ENCODE results near the gene SAP25. TPM values are rescaled to one million over a fixed set of nuclear protein-coding genes. Genes with fewer than 3 reads are reported as not detected.

Gene SAP25
- total RNA-seq, 3 donors from 2014 or later (not counting 1 experiment from before 2014, with no cell fraction given), result 25.9 to 46.4 (median 32.5) TPM

DNA sequence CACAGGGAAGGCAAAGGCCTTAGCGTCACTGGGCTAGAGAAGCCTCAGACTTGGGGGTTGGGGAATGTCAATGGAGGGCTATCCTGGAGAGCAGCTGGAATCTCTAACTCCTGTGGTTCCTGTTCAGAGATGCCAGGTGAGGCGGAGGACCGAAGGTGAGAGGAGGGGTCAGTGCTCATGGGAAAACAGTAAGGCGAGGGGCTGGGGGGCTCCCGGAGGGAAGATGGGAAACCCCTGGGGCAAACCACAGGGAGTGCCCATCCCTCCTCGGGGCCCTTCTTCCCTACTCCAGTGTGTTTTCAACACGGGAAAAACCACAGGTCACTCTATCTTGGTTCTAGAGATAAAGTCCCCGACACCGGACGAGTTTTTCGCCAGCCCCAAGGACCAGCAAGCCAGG, 8.9 kb upstream of the SAP25 start:
- Histone ChIP-seq H3K36me3 (ENCODE audit: control insufficient read depth, insufficient read depth, low read length) (peaks cover 47% of the 10 kb centered on the region), H3K27ac (ENCODE audit: low read length) (peak overlapping the region; percentile 92), H3K4me3 (ENCODE audit: low read length) (no peak overlapping the region), H3K27me3 (ENCODE audit: control insufficient read depth, insufficient read depth, low read length) (no peaks in the 10 kb centered on the region), H3K9me3 (ENCODE audit: control insufficient read depth, insufficient read depth, low read length) (no peaks in the 10 kb centered on the region), H3K4me1 (ENCODE audit: control insufficient read depth, insufficient read depth, low read length) (peaks cover 48% of the 10 kb centered on the region)
- 61% methylated on average over 11 of the region's 11 CpGs for WGBS (ENCODE audit: insufficient coverage)
- DNase-seq, result no peak
- no peaks in the 10 kb centered on the region for H3K27me3 Mint-ChIP-seq (ENCODE audit: low read depth in 2 of 2)
- no peaks in the 10 kb centered on the region for H3K36me3 Mint-ChIP-seq
- peak overlapping the region; percentile 6 for H3K4me3 Mint-ChIP-seq
- TF ChIP-seq, protein P1, sequence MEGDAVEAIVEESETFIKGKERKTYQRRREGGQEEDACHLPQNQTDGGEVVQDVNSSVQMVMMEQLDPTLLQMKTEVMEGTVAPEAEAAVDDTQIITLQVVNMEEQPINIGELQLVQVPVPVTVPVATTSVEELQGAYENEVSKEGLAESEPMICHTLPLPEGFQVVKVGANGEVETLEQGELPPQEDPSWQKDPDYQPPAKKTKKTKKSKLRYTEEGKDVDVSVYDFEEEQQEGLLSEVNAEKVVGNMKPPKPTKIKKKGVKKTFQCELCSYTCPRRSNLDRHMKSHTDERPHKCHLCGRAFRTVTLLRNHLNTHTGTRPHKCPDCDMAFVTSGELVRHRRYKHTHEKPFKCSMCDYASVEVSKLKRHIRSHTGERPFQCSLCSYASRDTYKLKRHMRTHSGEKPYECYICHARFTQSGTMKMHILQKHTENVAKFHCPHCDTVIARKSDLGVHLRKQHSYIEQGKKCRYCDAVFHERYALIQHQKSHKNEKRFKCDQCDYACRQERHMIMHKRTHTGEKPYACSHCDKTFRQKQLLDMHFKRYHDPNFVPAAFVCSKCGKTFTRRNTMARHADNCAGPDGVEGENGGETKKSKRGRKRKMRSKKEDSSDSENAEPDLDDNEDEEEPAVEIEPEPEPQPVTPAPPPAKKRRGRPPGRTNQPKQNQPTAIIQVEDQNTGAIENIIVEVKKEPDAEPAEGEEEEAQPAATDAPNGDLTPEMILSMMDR (IDR thresholded peaks at IDR 0.05), result no peak
- H3K4me1 Mint-ChIP-seq, result peaks cover 19 to 34% of the 10 kb centered on the region in 2 donors
- H3K9me3 Mint-ChIP-seq, result no peaks in the 10 kb centered on the region
- no peak for ATAC-seq
- intact Hi-C loops (cut with micrococcal nuclease), result no loop called here
- H3K27ac Mint-ChIP-seq, result peak overlapping the region; percentile 89 to 92

DNA sequence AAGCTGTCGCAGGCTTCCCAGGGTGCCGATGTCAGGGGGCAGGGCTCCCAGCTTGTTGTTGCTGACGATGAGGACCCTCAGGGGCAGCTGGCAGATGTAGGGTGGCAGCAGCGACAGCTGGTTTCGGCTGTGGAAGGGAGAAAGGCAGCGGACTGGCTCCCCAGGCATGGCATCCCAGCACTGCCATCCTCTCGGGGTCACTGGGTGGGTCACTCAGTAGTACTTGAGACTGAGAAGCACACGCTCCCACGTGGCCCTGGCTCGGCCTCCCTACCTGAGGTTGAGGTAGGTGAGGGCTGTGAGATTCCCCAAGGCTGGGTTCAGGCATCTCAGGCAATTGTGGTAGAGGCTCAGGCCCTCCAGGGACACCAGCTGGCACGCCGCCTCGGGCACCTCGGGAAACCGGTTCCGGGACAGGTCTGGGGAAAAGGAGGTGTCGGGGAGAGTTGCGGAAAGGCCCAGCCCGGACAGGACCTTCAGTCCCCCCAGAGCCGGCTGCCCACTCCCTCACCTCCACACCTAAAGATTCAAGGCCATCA, 8.4 kb upstream of the SAP25 start:
- no peak overlapping the region for H3K4me3 ChIP-seq (ENCODE audit: low read length)
- H3K27ac ChIP-seq (ENCODE audit: low read length), result peak overlapping the region; percentile 92
- DNase-seq, result no peak

DNA sequence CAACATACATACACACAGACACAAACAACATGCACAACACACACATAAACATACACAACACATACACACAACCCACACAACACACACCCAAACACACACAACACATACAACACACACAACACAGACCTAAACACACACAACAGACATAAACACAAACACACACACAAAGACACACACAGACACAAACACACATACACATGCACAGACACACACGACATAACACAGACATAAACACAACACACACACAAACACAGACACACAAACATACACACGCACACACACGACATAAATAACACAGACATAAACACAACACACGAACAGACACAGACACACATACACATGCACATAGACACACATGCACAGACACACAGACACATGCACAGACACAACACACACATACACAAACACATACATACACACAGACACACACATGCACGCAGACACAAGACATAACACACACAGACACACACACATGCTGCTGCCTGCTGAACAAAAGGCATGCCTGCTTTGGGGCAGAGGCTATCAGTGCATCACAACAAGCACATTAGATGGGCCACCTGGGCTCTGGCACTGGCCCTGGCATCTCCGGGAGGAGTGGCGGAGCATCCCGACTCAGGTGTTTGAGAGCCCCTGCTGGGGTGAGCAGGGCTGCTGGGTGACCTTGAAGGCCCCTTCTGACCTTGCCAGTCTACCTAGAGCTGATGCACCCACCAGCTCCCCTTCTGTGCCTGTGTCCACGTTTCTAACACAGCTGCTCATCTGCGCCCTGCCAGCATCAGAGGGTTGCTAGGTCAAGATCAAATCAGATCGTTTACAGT, 7.0 kb upstream of the SAP25 start:
- DNase-seq (no peak), ATAC-seq (no peak)
- 97% methylated on average over 11 of the region's 11 CpGs for WGBS (ENCODE audit: insufficient coverage)
- Mint-ChIP-seq H3K9me3 (no peaks in the 10 kb centered on the region), H3K4me1 (peaks cover 19 to 25% of the 10 kb centered on the region in 2 donors), H3K27ac (no peak overlapping the region), H3K27me3 (ENCODE audit: low read depth in 2 of 2) (no peaks in the 10 kb centered on the region), H3K36me3 (no peaks in the 10 kb centered on the region), H3K4me3 (no peak overlapping the region)
- intact Hi-C loops (cut with micrococcal nuclease), result no loop called here
- Histone ChIP-seq H3K27ac (ENCODE audit: low read length) (no peak overlapping the region), H3K4me1 (ENCODE audit: control insufficient read depth, insufficient read depth, low read length) (peaks cover 41% of the 10 kb centered on the region), H3K36me3 (ENCODE audit: control insufficient read depth, insufficient read depth, low read length) (peaks cover 66% of the 10 kb centered on the region), H3K27me3 (ENCODE audit: control insufficient read depth, insufficient read depth, low read length) (no peaks in the 10 kb centered on the region), H3K9me3 (ENCODE audit: control insufficient read depth, insufficient read depth, low read length) (no peaks in the 10 kb centered on the region), H3K4me3 (ENCODE audit: low read length) (no peak overlapping the region)
- TF ChIP-seq, protein P1 (IDR thresholded peaks at IDR 0.05), result no peak

More for the DNA sequence above, 8.4 kb upstream of the SAP25 start:
- Histone ChIP-seq H3K36me3 (ENCODE audit: control insufficient read depth, insufficient read depth, low read length) (peaks cover 51% of the 10 kb centered on the region), H3K27me3 (ENCODE audit: control insufficient read depth, insufficient read depth, low read length) (no peaks in the 10 kb centered on the region), H3K4me1 (ENCODE audit: control insufficient read depth, insufficient read depth, low read length) (peaks cover 46% of the 10 kb centered on the region), H3K9me3 (ENCODE audit: control insufficient read depth, insufficient read depth, low read length) (no peaks in the 10 kb centered on the region)
- H3K4me3 Mint-ChIP-seq, result peak overlapping the region; percentile 26
- intact Hi-C loops (cut with micrococcal nuclease), result no loop called here
- ATAC-seq, result no peak
- peak overlapping the region; percentile 89 to 92 for H3K27ac Mint-ChIP-seq
- H3K36me3 Mint-ChIP-seq, result no peaks in the 10 kb centered on the region
- WGBS (ENCODE audit: insufficient coverage), result 90% methylated on average over 18 of the region's 20 CpGs
- H3K4me1 Mint-ChIP-seq, result peaks cover 19 to 34% of the 10 kb centered on the region in 2 donors
- TF ChIP-seq, protein P1 (IDR thresholded peaks at IDR 0.05), result no peak
- no peaks in the 10 kb centered on the region for H3K9me3 Mint-ChIP-seq
- H3K27me3 Mint-ChIP-seq (ENCODE audit: low read depth in 2 of 2), result no peaks in the 10 kb centered on the region
